Activated T-cell treated with anti-CD3 and anti-CD28 coated beads for 24 hours (primary cell): Measurements from ENCODE around the gene HPGD.

ENCODE experiments used
- DNase-seq: peaks from one replicate; pipeline ENCODE4 v3.0.0-alpha.2; 2020; ENCODE audit warnings: low read depth

HPGD gene

GRCh38 chr4:174474457-174475075 lies 47.7 kb downstream of the HPGD start:
- no peak for DNase-seq

GRCh38 chr4:174467107-174467506 lies 55.2 kb downstream of the HPGD start:
- DNase-seq, result no peak

GRCh38 chr4:174464949-174465348 lies 57.3 kb downstream of the HPGD start:
- DNase-seq, result no peak

- DNase-seq, result no peak
Observed at GRCh38 chr4:174461466-174462106, 60.7 kb downstream of the HPGD start.

GRCh38 chr4:174460684-174461083 lies 61.6 kb downstream of the HPGD start:
- DNase-seq, result no peak

GRCh38 chr4:174457468-174457867 lies 64.8 kb downstream of the HPGD start:
- no peak for DNase-seq

GRCh38 chr4:174454815-174455473 lies 67.3 kb downstream of the HPGD start:
- DNase-seq, result no peak

- no peak for DNase-seq
Observed at GRCh38 chr4:174451718-174452296, 70.5 kb downstream of the HPGD start.

- no peak for DNase-seq
Observed at GRCh38 chr4:174450786-174451125, 71.5 kb downstream of the HPGD start.

GRCh38 chr4:174449944-174450785 lies 72.1 kb downstream of the HPGD start:
- no peak for DNase-seq

- no peak for DNase-seq
Observed at GRCh38 chr4:174449152-174449551, 73.1 kb downstream of the HPGD start.

GRCh38 chr4:174444390-174444789 lies 77.9 kb downstream of the HPGD start:
- DNase-seq, result no peak
